Ascending aorta (tissue), 2 donors: Measurements from ENCODE around the gene CBARP. TPM values are rescaled to one million over a fixed set of nuclear protein-coding genes. Genes with fewer than 3 reads are reported as not detected.
"Not testable (repeated sequence)": the region's sequence is repeated elsewhere in the genome, so short reads cannot be mapped to it uniquely, and the experiment has no call there.

Source experiments
- DNase-seq, 2 donors: peaks; one replicate each; pipeline ENCODE4 v3.0.0-alpha.2; 2019; ENCODE audit warnings: low spot score in 2 of 2
- H3K27ac ChIP-seq, 2 donors: fragments of 200-600 bp; sonication (generic); one replicate each; pipeline ENCODE4 v1.5.1; 2016 to 2017; ENCODE audit warnings: mild to moderate bottlenecking in 1 of 2
- H3K27me3 ChIP-seq: fragments of 200-600 bp; sonication (generic); one replicate; pipeline ENCODE4 v1.5.1; 2017
- H3K36me3 ChIP-seq, 2 donors: fragments of 200-600 bp; sonication (generic); one replicate each; pipeline ENCODE4 v1.5.1; 2016
- H3K4me1 ChIP-seq, 2 donors: fragments of 200-600 bp; sonication (generic); one replicate each; pipeline ENCODE4 v1.5.1; 2016 to 2017; ENCODE audit warnings: mild to moderate bottlenecking in 1 of 2
- H3K4me3 ChIP-seq, 2 donors: fragments of 200-600 bp; sonication (generic); one replicate each; pipeline ENCODE4 v1.5.1; 2016 to 2017; ENCODE audit warnings: mild to moderate bottlenecking in 1 of 2
- H3K9me3 ChIP-seq, 2 donors: fragments of 200-600 bp; sonication (generic); one replicate each; pipeline ENCODE4 v1.5.1; 2016
- CTCF ChIP-seq, 3 experiments: fragments of 200-600 bp in 2 of 3; fragments of 450-650 bp in 1 of 3; sonication (generic) in 2 of 3; IDR thresholded peaks; one replicate each; pipeline ENCODE4 v1.5.1; 2016 to 2019; ENCODE audit warnings: antibody characterized with exemption in 3 of 3, mild to moderate bottlenecking in 1 of 3, moderate library complexity in 1 of 3
- intact Hi-C: fragments of 100-400 bp; cut with DNase I; formaldehyde crosslinking; loops from one replicate; pipeline ENCODE4 v1.15.1; 2023
- total RNA-seq: library from RNA; depleted of rRNA; stranded (reverse); fragments of >200 nt; gene quantifications from one replicate; pipeline ENCODE4 v1.1.0, GENCODE V29; 2016

CBARP gene
- total RNA-seq, 1 donor from 2014 or later: 1.9 TPM

GRCh38 chr19:1247748-1248138 lies 9.9 kb upstream of the CBARP start:
- peaks cover 6 to 15% of the 10 kb centered on the region in 2 donors for H3K36me3 ChIP-seq
- intact Hi-C loops: loop anchor here (1.0 to 10.0 kb wide), 2 partner anchors 19 to 323 kb away; partner anchors contain the start of gene ARID3A
- no peaks in the 10 kb centered on the region for H3K9me3 ChIP-seq
- DNase-seq: no peak
- H3K4me1 ChIP-seq: peaks cover 31 to 50% of the 10 kb centered on the region in 2 donors
- TF ChIP-seq CTCF (IDR thresholded peaks at IDR 0.05): no peak
- peak overlapping the region; percentile 92 to 99 for H3K27ac ChIP-seq
- no peaks in the 10 kb centered on the region for H3K27me3 ChIP-seq
- H3K4me3 ChIP-seq: peak overlapping the region; percentile 67 to 95

DNA sequence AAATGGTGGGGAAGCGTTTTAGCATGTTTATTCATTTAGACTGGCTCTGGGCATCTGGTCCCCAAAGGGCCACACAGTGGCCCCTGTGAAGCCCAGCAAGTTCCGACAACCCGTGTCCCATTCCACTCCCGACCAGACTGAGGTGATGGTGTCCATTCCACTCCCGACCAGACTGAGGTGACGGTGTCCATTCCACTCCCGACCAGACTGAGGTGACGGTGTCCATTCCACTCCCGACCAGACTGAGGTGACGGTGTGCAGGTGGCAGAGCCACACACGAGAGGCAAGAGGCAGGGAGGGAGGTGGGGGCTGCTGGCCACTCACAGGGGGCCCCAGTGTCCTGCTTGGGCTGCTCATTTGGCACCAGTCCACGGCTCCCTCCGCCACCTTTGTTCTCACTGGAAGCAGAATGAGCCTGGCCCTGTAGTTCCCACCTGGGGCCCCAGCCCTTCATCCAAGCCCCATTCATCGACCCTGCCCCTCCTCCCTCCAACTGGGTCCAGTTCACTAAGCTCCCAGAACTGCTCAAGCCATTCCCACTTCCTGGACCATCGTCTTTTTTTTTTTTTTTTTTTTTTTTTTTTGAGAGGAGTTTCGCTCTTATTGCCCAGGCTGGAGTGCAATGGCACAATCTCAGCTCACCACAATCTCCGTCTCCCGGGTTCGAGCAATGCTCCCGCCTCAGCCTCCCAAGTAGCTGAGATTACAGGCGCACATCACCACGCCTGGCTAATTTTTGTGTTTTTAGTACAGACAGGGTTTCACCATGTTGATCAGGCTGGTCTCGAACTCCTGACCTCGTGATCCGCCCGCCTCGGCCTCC lies 8.7 kb upstream of the CBARP start:
- not testable (repeated sequence) for H3K27me3 ChIP-seq, H3K4me3 ChIP-seq, DNase-seq, H3K9me3 ChIP-seq
- Histone ChIP-seq H3K27ac (peak overlapping the region; percentile 85 to 92), H3K36me3 (peaks cover 1 to 10% of the 10 kb centered on the region in 2 donors), H3K4me1 (peaks cover 32 to 54% of the 10 kb centered on the region in 2 donors)
- intact Hi-C loops: loop anchor here (10.0 kb wide), 1 partner anchor 322 kb away; the partner anchor contains the start of gene ARID3A

DNA sequence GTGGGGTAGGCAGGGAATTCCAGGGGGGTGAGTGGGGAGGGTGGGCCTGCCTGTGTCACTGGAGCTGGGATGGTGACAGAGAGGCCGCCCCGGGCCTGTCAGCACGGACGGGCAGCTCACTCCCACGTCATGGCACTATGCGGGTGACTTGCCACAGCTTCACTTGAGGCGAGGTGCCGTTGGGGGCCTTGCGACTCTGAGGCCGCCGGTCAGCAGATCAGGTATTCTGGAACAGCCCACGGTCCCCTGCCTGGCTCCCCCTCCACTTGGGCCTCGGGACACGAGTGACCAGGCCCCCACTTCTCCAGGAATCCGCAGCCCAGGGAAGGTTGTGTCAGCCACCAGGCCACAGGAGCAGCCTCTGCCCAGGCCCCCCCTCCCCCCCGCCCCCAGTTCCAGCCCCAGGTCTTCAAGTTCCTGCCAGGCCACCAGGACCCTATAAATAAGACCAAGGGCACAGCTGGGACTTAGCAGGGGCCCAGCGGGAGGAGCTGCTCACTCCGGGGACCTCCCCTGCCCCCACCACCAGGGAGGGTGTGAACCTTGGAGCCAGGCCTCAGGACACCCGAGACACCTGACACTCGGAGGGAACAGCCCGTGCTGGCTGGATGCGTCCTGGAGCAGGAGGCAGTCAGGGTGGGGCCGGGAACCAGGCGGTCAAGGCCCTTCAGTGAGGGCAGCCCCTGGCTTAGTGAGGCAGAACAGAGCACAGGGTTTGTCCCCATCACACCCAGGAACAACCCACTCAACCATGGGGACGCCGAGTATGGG lies 7.9 kb upstream of the CBARP start:
- no peaks in the 10 kb centered on the region for H3K27me3 ChIP-seq
- H3K9me3 ChIP-seq: no peaks in the 10 kb centered on the region
- TF ChIP-seq CTCF (IDR thresholded peaks at IDR 0.05): no peak
- peaks cover 38 to 61% of the 10 kb centered on the region in 2 donors for H3K4me1 ChIP-seq
- H3K27ac ChIP-seq: peak overlapping the region; percentile 85 to 92
- H3K4me3 ChIP-seq: peak overlapping the region; percentile 14 to 49
- intact Hi-C loops: loop anchor here (10.0 kb wide), 1 partner anchor 321 kb away; the partner anchor contains the start of gene ARID3A
- DNase-seq: peak in 1 of 2 donors; percentile 80
- peaks cover 0 to 4% of the 10 kb centered on the region in 2 donors for H3K36me3 ChIP-seq

DNA sequence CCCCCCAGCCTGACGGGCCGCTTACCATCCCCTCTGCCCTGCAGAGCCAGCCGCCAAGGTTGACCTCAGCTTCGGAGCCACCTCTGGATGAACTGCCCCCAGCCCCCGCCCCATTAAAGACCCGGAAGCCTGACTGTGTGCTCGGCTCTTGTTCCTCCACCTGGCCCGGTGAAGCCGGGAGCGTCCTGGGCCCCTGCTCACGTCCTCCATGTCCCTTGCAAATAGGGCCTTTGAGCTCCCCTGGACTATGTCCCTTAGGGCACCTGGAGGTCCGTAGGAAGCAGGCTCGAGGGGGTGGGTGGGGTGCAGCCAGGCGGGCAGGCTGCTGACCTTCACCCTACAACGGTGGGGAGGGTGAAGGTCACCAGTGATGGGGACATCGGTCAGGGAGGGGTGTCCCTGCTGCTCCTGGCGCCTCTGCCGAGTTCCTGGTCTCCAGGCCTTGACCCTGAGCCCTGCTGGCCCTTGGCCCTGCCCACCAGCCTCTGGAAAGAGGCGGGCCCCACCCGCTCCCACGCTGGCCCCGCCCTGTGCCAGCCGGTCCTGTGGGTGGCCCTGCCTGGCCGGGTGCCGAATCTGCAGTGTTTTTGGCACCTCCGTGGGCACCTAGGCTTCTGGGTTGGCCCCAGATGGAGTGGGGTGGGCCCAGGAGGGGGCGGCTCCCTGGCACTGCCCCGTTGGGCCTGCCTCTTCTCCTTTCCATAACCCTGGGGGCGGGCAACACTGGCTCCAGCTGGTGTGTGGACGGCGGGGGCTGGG lies 7.1 kb upstream of the CBARP start:
- peaks cover 0 to 1% of the 10 kb centered on the region in 2 donors for H3K36me3 ChIP-seq
- TF ChIP-seq CTCF (IDR thresholded peaks at IDR 0.05): no peak
- intact Hi-C loops: loop anchor here (1.0 to 10.0 kb wide), 3 partner anchors 22 to 320 kb away; partner anchors contain the start of genes ARID3A and CNN2
- H3K9me3 ChIP-seq: no peaks in the 10 kb centered on the region
- DNase-seq: no peak
- H3K27me3 ChIP-seq: no peaks in the 10 kb centered on the region
- peak overlapping the region; percentile 14 to 49 for H3K4me3 ChIP-seq
- peaks cover 39 to 64% of the 10 kb centered on the region in 2 donors for H3K4me1 ChIP-seq
- H3K27ac ChIP-seq: peak overlapping the region; percentile 85 to 92

GRCh38 chr19:1243768-1244692 lies 6.2 kb upstream of the CBARP start:
- DNase-seq: peak in 1 of 2 donors; percentile 94
- Histone ChIP-seq H3K4me3 (peak overlapping the region; percentile 14 to 49), H3K27me3 (no peaks in the 10 kb centered on the region), H3K4me1 (peaks cover 39 to 67% of the 10 kb centered on the region in 2 donors), H3K9me3 (no peaks in the 10 kb centered on the region), H3K36me3 (no peaks in the 10 kb centered on the region), H3K27ac (peak overlapping the region; percentile 85 to 92)
- intact Hi-C loops: loop anchor here (1.0 to 10.0 kb wide), 3 partner anchors 23 to 319 kb away; partner anchors contain the start of genes ARID3A and CNN2
- TF ChIP-seq CTCF (IDR thresholded peaks at IDR 0.05): peak; percentile 90 to 99 (median 98)
